Muscle layer of colon (tissue), 2 donors: Measurements from ENCODE around the gene MAIP1.
"Not testable (repeated sequence)": the region's sequence is repeated elsewhere in the genome, so short reads cannot be mapped to it uniquely, and the experiment has no call there.

Source experiments
- H3K27ac ChIP-seq: one replicate; pipeline ENCODE4 v1.7.0; 2013; ENCODE audit warnings: low read depth, mild to moderate bottlenecking, low read length, moderate library complexity
- H3K27me3 ChIP-seq, 2 donors: one replicate each; pipeline ENCODE4 v1.7.0; 2013; ENCODE audit warnings: low read length in 2 of 2, mild to moderate bottlenecking in 2 of 2; ENCODE audit not compliant: insufficient read depth in 2 of 2, control insufficient read depth in 1 of 2
- H3K36me3 ChIP-seq: one replicate; pipeline ENCODE4 v1.7.0; 2013; ENCODE audit warnings: mild to moderate bottlenecking, low read length; ENCODE audit not compliant: insufficient read depth
- H3K4me1 ChIP-seq: one replicate; pipeline ENCODE4 v1.7.0; 2013; ENCODE audit warnings: mild to moderate bottlenecking, low read length; ENCODE audit not compliant: insufficient read depth
- H3K4me3 ChIP-seq, 2 donors: one replicate each; pipeline ENCODE4 v1.7.0; 2013; ENCODE audit warnings: low read length in 2 of 2, low read depth in 1 of 2, mild to moderate bottlenecking in 1 of 2, moderate library complexity in 1 of 2
- H3K9ac ChIP-seq: one replicate; pipeline ENCODE4 v1.7.0; 2013; ENCODE audit warnings: low read length
- H3K9me3 ChIP-seq: one replicate; pipeline ENCODE4 v1.7.0; 2013; ENCODE audit warnings: mild to moderate bottlenecking, low read length
- donor health status: abdominal sarcoma.
- donor health status: Adenocarcinoma of cecum.

Gene MAIP1

DNA sequence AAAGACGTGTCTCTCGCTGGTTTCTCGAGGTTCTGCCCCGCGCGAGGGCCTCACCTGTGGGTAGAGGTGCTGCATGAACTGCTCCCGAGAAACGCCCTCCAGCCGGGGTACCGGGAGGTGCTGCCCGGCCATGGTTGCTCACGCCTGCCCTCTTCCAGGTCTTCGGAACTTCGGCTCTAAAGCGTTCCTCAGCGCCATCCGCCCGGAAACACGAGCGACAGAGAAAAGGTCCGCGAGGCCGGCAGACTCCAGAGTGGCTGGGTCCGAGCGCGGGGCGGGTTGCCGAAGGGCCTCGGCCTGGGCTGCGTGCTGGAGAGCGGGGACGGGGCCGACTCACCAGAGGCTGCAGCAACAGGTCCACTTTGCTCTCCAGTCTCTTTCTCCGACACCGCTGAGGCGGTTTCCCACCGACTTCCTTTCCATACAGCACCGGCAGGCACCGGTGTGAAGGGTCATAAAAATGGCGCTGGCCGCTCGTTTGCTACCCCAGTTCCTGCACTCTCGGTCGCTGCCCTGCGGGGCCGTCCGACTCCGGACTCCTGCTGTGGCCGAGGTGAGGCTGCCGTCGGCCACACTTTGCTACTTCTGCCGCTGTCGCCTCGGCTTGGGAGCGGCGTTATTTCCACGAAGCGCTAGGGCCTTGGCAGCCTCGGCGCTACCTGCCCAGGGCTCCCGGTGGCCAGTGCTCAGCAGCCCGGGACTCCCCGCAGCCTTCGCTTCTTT is at the start of gene MAIP1, which contains the start of gene TYW5:
MAIP1 (plus strand) TSS at position 244 of the 723 bp plus-strand sequence; CDS start at position 461, 217 bp downstream.
TYW5 (minus strand) TSS at position 153 of the 723 bp plus-strand sequence; CDS start at position 132, 21 bp downstream.
- Histone ChIP-seq H3K27me3 (no peaks in the 10 kb centered on the region), H3K4me3 (peak within 1 kb of the TSS; percentile 97), H3K9me3 (no peaks in the 10 kb centered on the region), H3K9ac (peak within 1 kb of the TSS; percentile 96), H3K4me1 (peaks cover 27% of the 10 kb centered on the region), H3K27ac (peak within 1 kb of the TSS; percentile 94), H3K36me3 (peaks cover 10% of the 10 kb centered on the region)

DNA sequence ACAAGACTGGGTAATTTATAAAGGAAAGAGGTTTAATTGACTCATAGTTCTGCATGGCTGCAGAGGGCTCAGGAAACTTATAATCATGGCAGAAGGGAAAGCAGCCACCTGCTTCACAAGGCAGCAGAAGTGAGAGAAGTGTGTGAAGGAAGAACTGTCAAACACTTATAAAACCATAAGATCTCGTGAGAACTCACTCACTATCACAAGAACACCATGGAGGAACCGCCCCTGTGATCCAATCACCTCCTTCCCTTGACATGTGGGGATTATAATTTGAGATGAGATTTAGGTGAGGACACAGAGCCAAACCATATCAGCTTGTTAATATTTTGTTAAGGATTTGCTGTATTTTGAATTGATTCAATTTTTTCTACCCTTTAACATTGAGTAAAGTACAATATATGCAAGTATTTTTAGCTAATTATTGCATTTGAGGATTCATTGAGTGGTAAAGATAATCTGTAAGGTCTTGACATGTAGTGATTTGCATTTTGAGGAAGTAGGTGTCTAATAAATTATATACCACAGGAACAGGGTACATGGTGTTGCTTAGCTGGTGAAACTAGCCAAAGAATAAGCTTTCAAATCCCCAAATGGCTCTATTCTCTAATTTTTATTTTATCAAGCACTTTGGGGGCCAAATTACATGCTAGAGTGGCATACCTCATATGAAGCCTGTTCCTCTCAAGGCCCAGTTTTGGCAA is 48.2 kb upstream of the MAIP1 start:
- Histone ChIP-seq H3K9ac (no peak overlapping the region), H3K36me3 (no peaks in the 10 kb centered on the region), H3K4me3 (no peak overlapping the region), H3K27ac (no peak overlapping the region), H3K4me1 (peaks cover 5% of the 10 kb centered on the region), H3K27me3 (no peaks in the 10 kb centered on the region), H3K9me3 (no peaks in the 10 kb centered on the region)

DNA sequence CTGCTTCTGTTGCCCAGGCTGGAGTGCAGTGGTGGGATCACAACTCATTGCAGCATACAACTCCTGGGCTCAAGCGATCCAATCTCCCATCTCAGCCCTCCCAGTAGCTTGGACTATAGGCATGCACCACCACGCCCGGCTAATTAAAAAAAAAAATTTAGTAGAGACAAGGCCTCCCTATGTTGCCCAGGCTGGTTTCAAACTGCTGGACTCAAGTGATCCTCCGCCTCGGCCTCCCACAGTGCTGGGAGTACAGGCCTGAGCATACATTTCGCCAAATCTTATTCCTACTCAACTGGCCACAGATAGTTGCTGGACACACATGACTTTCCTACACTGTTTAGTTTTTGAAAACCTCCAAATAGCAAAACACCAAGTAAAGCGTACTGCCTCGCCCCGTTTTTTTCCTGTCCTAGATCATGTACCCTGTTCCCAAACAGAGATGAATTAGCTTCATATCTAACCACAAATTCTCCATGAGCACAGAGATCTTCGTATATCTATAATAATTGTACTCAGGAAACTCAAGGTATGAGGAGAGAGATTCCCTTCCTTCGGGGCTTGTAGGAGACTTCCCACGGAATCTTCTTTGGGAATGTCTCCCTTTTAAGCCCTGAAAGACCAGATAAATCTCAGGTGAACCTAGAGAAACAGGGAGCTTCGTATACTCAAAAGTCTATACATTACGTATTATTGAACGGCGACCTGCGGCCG is 44.9 kb upstream of the MAIP1 start:
- Histone ChIP-seq H3K9me3 (no peaks in the 10 kb centered on the region), H3K4me1 (peaks cover 17% of the 10 kb centered on the region), H3K36me3 (no peaks in the 10 kb centered on the region), H3K4me3 (peak overlapping the region; percentile 88 to 98), H3K27me3 (no peaks in the 10 kb centered on the region), H3K9ac (no peak overlapping the region), H3K27ac (no peak overlapping the region)

GRCh38 chr2:199911052-199911876 is 44.1 kb upstream of the MAIP1 start, which contains the start of gene C2orf69:
C2orf69 (plus strand) TSS chr2:199911293; CDS start chr2:199911439, 146 bp downstream.
- Histone ChIP-seq H3K36me3 (no peaks in the 10 kb centered on the region), H3K4me1 (peaks cover 17% of the 10 kb centered on the region), H3K27ac (peak within 1 kb of the TSS; percentile 94), H3K9me3 (no peaks in the 10 kb centered on the region), H3K4me3 (peak within 1 kb of the TSS; percentile 88 to 98), H3K9ac (peak within 1 kb of the TSS; percentile 96), H3K27me3 (no peaks in the 10 kb centered on the region)

- no peaks in the 10 kb centered on the region for H3K27me3 ChIP-seq
- no peaks in the 10 kb centered on the region for H3K36me3 ChIP-seq
- peak overlapping the region; percentile 88 to 98 for H3K4me3 ChIP-seq
- H3K9ac ChIP-seq, result peak overlapping the region; percentile 96
- peak overlapping the region; percentile 94 for H3K27ac ChIP-seq
- no peaks in the 10 kb centered on the region for H3K9me3 ChIP-seq
- peaks cover 17% of the 10 kb centered on the region for H3K4me1 ChIP-seq
Measured at GRCh38 chr2:199911877-199912161, 43.6 kb upstream of the MAIP1 start.

DNA sequence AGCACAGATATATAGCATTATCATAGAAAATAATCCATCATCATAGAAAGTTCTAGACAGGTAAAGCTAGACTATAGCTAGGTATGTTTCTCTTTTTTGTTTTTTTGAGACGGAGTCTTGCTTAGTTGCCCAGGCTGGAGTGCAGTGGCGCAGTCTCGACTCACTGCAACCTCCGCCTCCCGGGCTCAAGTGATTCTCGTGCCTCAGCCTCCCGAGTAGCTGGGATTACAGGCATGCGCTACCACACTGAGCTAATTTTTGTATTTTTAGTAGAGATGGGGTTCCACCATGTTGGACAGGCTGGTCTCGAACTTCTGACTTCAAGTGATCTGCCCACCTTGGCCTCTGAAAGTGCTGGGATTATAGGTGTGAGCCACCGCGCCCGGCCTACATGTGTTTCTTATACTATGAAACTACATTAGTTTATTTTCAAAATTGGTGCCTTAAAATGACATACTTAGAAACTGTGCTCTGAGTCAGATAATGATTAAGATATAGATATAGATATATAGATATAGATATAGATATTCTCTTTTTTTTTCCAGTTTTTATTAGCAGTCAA is 42.7 kb upstream of the MAIP1 start:
- not testable (repeated sequence) for H3K36me3 ChIP-seq, H3K9me3 ChIP-seq, H3K9ac ChIP-seq, H3K27me3 ChIP-seq
- Histone ChIP-seq H3K4me1 (peaks cover 17% of the 10 kb centered on the region), H3K4me3 (peak overlapping the region in 1 of 2 donors; percentile 98), H3K27ac (peak overlapping the region; percentile 94)

DNA sequence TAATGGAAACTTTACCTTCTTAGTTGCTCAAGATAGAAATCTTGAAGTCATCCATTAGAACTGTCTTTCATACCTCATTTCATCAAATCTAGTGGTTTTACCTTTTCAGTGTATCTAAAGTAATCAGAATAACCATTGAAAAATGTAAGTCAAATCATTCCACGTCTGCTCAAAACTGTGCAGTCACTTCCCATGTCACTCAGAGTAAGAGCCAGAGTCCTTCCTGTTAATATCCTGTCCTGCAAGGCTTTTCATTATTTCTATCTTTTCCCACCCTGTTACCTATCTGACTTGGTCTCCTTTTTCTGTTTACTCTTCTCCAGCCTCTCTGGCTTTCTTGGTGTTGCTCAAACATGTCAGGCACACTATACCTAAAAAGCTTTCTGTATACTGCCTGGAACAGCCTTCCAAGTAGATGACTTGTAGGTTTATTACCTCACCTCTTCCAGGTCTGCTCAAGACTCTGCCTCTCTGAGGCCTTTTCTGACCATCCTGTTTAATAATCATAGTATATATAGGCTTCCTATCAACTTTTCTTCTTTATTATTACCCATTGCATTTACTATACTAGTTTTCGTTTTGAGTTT is 40.9 kb upstream of the MAIP1 start:
- peaks cover 17% of the 10 kb centered on the region for H3K4me1 ChIP-seq
- H3K4me3 ChIP-seq, result no peak overlapping the region
- H3K9me3 ChIP-seq, result no peaks in the 10 kb centered on the region
- H3K9ac ChIP-seq, result no peak overlapping the region
- no peaks in the 10 kb centered on the region for H3K27me3 ChIP-seq
- H3K36me3 ChIP-seq, result no peaks in the 10 kb centered on the region
- no peak overlapping the region for H3K27ac ChIP-seq

DNA sequence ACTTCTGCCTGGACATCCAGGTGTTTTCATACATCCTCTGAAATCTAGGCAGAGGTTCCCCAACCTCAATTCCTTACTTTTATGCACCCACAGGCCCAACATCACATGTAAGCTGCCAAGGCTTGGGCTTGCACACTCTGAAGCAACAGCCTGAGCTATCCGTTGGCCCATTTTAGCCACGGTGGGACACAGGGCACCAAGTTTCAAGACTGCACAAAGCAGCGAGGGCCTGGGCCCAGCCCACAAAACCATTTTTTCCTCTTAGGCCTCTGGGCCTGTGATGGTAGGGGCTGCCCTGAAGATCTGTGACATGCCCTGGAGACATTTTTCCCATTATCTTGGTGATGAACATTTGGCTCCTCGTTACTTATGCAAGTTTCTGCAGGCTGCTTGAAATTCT is 38.4 kb upstream of the MAIP1 start:
- no peak overlapping the region for H3K9ac ChIP-seq
- no peaks in the 10 kb centered on the region for H3K27me3 ChIP-seq

DNA sequence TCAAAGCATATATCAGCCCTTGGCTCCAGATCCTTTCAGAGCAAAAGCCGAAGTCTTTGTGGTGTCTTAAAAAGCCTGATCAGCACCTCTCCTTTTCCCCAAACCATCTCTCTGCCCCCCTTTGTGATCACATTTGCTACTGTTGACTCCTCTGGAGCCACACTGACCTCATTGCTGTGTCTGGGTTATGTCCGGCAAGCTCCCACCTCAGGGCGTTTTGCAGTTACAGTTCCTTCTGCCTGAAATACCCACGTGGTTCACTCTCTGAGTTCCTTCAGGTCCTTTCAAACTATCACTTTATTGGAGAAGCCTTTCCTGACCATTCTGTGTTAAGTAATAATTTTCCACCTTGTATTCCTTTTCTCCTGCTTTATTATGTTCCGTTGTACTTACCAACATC is 32.5 kb upstream of the MAIP1 start:
- no peak overlapping the region for H3K9ac ChIP-seq
- no peaks in the 10 kb centered on the region for H3K27me3 ChIP-seq
- H3K4me3 ChIP-seq, result peak overlapping the region in 1 of 2 donors; percentile 11

More for the DNA sequence above, 38.4 kb upstream of the MAIP1 start:
- Histone ChIP-seq H3K27ac (no peak overlapping the region), H3K4me3 (no peak overlapping the region), H3K4me1 (peaks cover 12% of the 10 kb centered on the region), H3K36me3 (peaks cover 4% of the 10 kb centered on the region), H3K9me3 (no peaks in the 10 kb centered on the region)

GRCh38 chr2:199923924-199924323 is 31.5 kb upstream of the MAIP1 start:
- Histone ChIP-seq H3K4me1 (peaks cover 5% of the 10 kb centered on the region), H3K9ac (no peak overlapping the region), H3K4me3 (no peak overlapping the region), H3K9me3 (no peaks in the 10 kb centered on the region), H3K27me3 (no peaks in the 10 kb centered on the region), H3K36me3 (peaks cover 8% of the 10 kb centered on the region), H3K27ac (no peak overlapping the region)

More for the DNA sequence above, 32.5 kb upstream of the MAIP1 start:
- peaks cover 5% of the 10 kb centered on the region for H3K4me1 ChIP-seq
- H3K36me3 ChIP-seq, result peaks cover 8% of the 10 kb centered on the region
- no peak overlapping the region for H3K27ac ChIP-seq
- H3K9me3 ChIP-seq, result no peaks in the 10 kb centered on the region
